Right lobe of liver (tissue), 4 donors: ENCODE data around the gene CTDSPL.
A peak's percentile ranks its signal among the peaks of the same experiment; 100 is the strongest.

Experiments
- CTCF ChIP-seq, 4 donors: fragments of 200-600 bp in 3 of 4; fragments of 450-650 bp in 1 of 4; IDR thresholded peaks; one replicate each; pipeline versions ENCODE4 v1.5.1 to v1.8.0; 2016 to 2022; ENCODE audit warnings: antibody characterized with exemption in 4 of 4, mild to moderate bottlenecking in 2 of 4
- POLR2A ChIP-seq: fragments of 450-650 bp; IDR thresholded peaks from one replicate; pipeline ENCODE4 v1.6.1; 2017; ENCODE audit warnings: antibody characterized with exemption, mild to moderate bottlenecking
- donor health status: DM: no; HTN: no; CAD: no.
- donor health status: DM: no; HTN: no; CAD: no.
- donor health status: DM: no; HTN: yes; CAD: no.

- TF ChIP-seq CTCF (IDR thresholded peaks at IDR 0.05), result peak; percentile 79 to 87 (median 84)
- TF ChIP-seq POLR2A, result no peak
These were observed 105.7 kb downstream of the CTDSPL start for GRCh38 chr3:37967260-37967881.
